ENCODE data around the gene ADAMTSL2.

Gene ADAMTSL2

GRCh38 chr9:133576875-133577736, 42.6 kb downstream of the ADAMTSL2 start:
- no peak overlapping the region for H2AFZ ChIP-seq (ENCODE audit: low read depth, low read length)
- H3K4me3 ChIP-seq (ENCODE audit: low read length) = no peak overlapping the region
- peaks cover 17% of the 10 kb centered on the region for H3K27me3 ChIP-seq (ENCODE audit: insufficient read depth, low read length)
- peaks cover 6% of the 10 kb centered on the region for H3K4me1 ChIP-seq (ENCODE audit: insufficient read depth, low read length)
- no peaks in the 10 kb centered on the region for H3K36me3 ChIP-seq (ENCODE audit: insufficient read depth, low read length)
- H3K9me3 ChIP-seq (ENCODE audit: low read length) = no peaks in the 10 kb centered on the region

GRCh38 chr9:133577737-133578112, 43.2 kb downstream of the ADAMTSL2 start:
- H2AFZ ChIP-seq (ENCODE audit: low read depth, low read length) = no peak overlapping the region
- peaks cover 17% of the 10 kb centered on the region for H3K27me3 ChIP-seq (ENCODE audit: insufficient read depth, low read length)
- H3K4me3 ChIP-seq (ENCODE audit: low read length) = no peak overlapping the region
- H3K9me3 ChIP-seq (ENCODE audit: low read length) = no peaks in the 10 kb centered on the region
- H3K36me3 ChIP-seq (ENCODE audit: insufficient read depth, low read length) = no peaks in the 10 kb centered on the region
- peaks cover 6% of the 10 kb centered on the region for H3K4me1 ChIP-seq (ENCODE audit: insufficient read depth, low read length)

- no peak overlapping the region for H3K4me3 ChIP-seq (ENCODE audit: low read length)
- H3K9me3 ChIP-seq (ENCODE audit: low read length) = no peaks in the 10 kb centered on the region
- H3K27me3 ChIP-seq (ENCODE audit: insufficient read depth, low read length) = peaks cover 16% of the 10 kb centered on the region
- no peak overlapping the region for H2AFZ ChIP-seq (ENCODE audit: low read depth, low read length)
- H3K36me3 ChIP-seq (ENCODE audit: insufficient read depth, low read length) = no peaks in the 10 kb centered on the region
- H3K4me1 ChIP-seq (ENCODE audit: insufficient read depth, low read length) = peaks cover 6% of the 10 kb centered on the region
Measured at GRCh38 chr9:133578524-133579441, 44.3 kb downstream of the ADAMTSL2 start.

- Histone ChIP-seq H3K36me3 (ENCODE audit: insufficient read depth, low read length) (no peaks in the 10 kb centered on the region), H2AFZ (ENCODE audit: low read depth, low read length) (no peak overlapping the region), H3K9me3 (ENCODE audit: low read length) (no peaks in the 10 kb centered on the region), H3K4me3 (ENCODE audit: low read length) (no peak overlapping the region), H3K27me3 (ENCODE audit: insufficient read depth, low read length) (peaks cover 26% of the 10 kb centered on the region), H3K4me1 (ENCODE audit: insufficient read depth, low read length) (peaks cover 6% of the 10 kb centered on the region)
Measured at GRCh38 chr9:133579601-133580418, 45.3 kb downstream of the ADAMTSL2 start.

- Histone ChIP-seq H2AFZ (ENCODE audit: low read depth, low read length) (no peak overlapping the region), H3K27me3 (ENCODE audit: insufficient read depth, low read length) (peaks cover 31% of the 10 kb centered on the region), H3K9me3 (ENCODE audit: low read length) (no peaks in the 10 kb centered on the region), H3K4me3 (ENCODE audit: low read length) (no peak overlapping the region), H3K36me3 (ENCODE audit: insufficient read depth, low read length) (no peaks in the 10 kb centered on the region), H3K4me1 (ENCODE audit: insufficient read depth, low read length) (peaks cover 12% of the 10 kb centered on the region)
Measured at GRCh38 chr9:133580419-133580738, 45.9 kb downstream of the ADAMTSL2 start.

- H3K27me3 ChIP-seq (ENCODE audit: insufficient read depth, low read length) = peaks cover 38% of the 10 kb centered on the region
- no peaks in the 10 kb centered on the region for H3K9me3 ChIP-seq (ENCODE audit: low read length)
- peaks cover 14% of the 10 kb centered on the region for H3K4me1 ChIP-seq (ENCODE audit: insufficient read depth, low read length)
- no peak overlapping the region for H3K4me3 ChIP-seq (ENCODE audit: low read length)
- H3K36me3 ChIP-seq (ENCODE audit: insufficient read depth, low read length) = no peaks in the 10 kb centered on the region
- no peak overlapping the region for H2AFZ ChIP-seq (ENCODE audit: low read depth, low read length)
Measured at GRCh38 chr9:133581011-133581410, 46.5 kb downstream of the ADAMTSL2 start.

- Histone ChIP-seq H3K9me3 (ENCODE audit: low read length) (no peaks in the 10 kb centered on the region), H3K4me1 (ENCODE audit: insufficient read depth, low read length) (peaks cover 14% of the 10 kb centered on the region), H2AFZ (ENCODE audit: low read depth, low read length) (no peak overlapping the region), H3K4me3 (ENCODE audit: low read length) (no peak overlapping the region), H3K27me3 (ENCODE audit: insufficient read depth, low read length) (peaks cover 44% of the 10 kb centered on the region), H3K36me3 (ENCODE audit: insufficient read depth, low read length) (no peaks in the 10 kb centered on the region)
Measured at GRCh38 chr9:133581513-133582343, 47.2 kb downstream of the ADAMTSL2 start.

GRCh38 chr9:133582501-133583045, 48.1 kb downstream of the ADAMTSL2 start:
- H3K36me3 ChIP-seq (ENCODE audit: insufficient read depth, low read length) = no peaks in the 10 kb centered on the region
- peaks cover 43% of the 10 kb centered on the region for H3K27me3 ChIP-seq (ENCODE audit: insufficient read depth, low read length)
- no peaks in the 10 kb centered on the region for H3K9me3 ChIP-seq (ENCODE audit: low read length)
- peaks cover 14% of the 10 kb centered on the region for H3K4me1 ChIP-seq (ENCODE audit: insufficient read depth, low read length)
- no peak overlapping the region for H2AFZ ChIP-seq (ENCODE audit: low read depth, low read length)
- H3K4me3 ChIP-seq (ENCODE audit: low read length) = no peak overlapping the region

GRCh38 chr9:133583111-133583510, 48.6 kb downstream of the ADAMTSL2 start:
- Histone ChIP-seq H3K36me3 (ENCODE audit: insufficient read depth, low read length) (no peaks in the 10 kb centered on the region), H3K9me3 (ENCODE audit: low read length) (no peaks in the 10 kb centered on the region), H3K4me3 (ENCODE audit: low read length) (no peak overlapping the region), H2AFZ (ENCODE audit: low read depth, low read length) (no peak overlapping the region), H3K27me3 (ENCODE audit: insufficient read depth, low read length) (peaks cover 43% of the 10 kb centered on the region), H3K4me1 (ENCODE audit: insufficient read depth, low read length) (peaks cover 14% of the 10 kb centered on the region)

GRCh38 chr9:133583586-133583985, 49.1 kb downstream of the ADAMTSL2 start:
- H3K4me1 ChIP-seq (ENCODE audit: insufficient read depth, low read length) = peaks cover 14% of the 10 kb centered on the region

GRCh38 chr9:133584167-133584558, 49.7 kb downstream of the ADAMTSL2 start:
- no peak overlapping the region for H2AFZ ChIP-seq (ENCODE audit: low read depth, low read length)
- peaks cover 14% of the 10 kb centered on the region for H3K4me1 ChIP-seq (ENCODE audit: insufficient read depth, low read length)
- H3K4me3 ChIP-seq (ENCODE audit: low read length) = no peak overlapping the region
- H3K36me3 ChIP-seq (ENCODE audit: insufficient read depth, low read length) = no peaks in the 10 kb centered on the region
- H3K9me3 ChIP-seq (ENCODE audit: low read length) = peaks cover 2% of the 10 kb centered on the region
- H3K27me3 ChIP-seq (ENCODE audit: insufficient read depth, low read length) = peaks cover 43% of the 10 kb centered on the region

More at GRCh38 chr9:133583586-133583985, 49.1 kb downstream of the ADAMTSL2 start:
- Histone ChIP-seq H2AFZ (ENCODE audit: low read depth, low read length) (no peak overlapping the region), H3K9me3 (ENCODE audit: low read length) (peaks cover 2% of the 10 kb centered on the region), H3K4me3 (ENCODE audit: low read length) (no peak overlapping the region), H3K36me3 (ENCODE audit: insufficient read depth, low read length) (no peaks in the 10 kb centered on the region), H3K27me3 (ENCODE audit: insufficient read depth, low read length) (peaks cover 43% of the 10 kb centered on the region)
